ENCODE measurements around the gene EEIG1.

EEIG1 gene

GRCh38 chr9:127974769-127975261, 6.0 kb downstream of the EEIG1 start:
- no peak for DNase-seq (ENCODE audit: low read depth)

GRCh38 chr9:127974001-127974768, 6.6 kb downstream of the EEIG1 start:
- DNase-seq (ENCODE audit: low read depth): no peak

GRCh38 chr9:127973169-127974000, 7.4 kb downstream of the EEIG1 start:
- no peak for DNase-seq (ENCODE audit: low read depth)

- no peak for DNase-seq (ENCODE audit: low read depth)
These were observed 8.4 kb downstream of the EEIG1 start for GRCh38 chr9:127972236-127972871.

GRCh38 chr9:127971357-127972235, 9.2 kb downstream of the EEIG1 start:
- DNase-seq (ENCODE audit: low read depth): no peak

- no peak for DNase-seq (ENCODE audit: low read depth)
These were observed 10.1 kb downstream of the EEIG1 start for GRCh38 chr9:127970401-127971313.

GRCh38 chr9:127968700-127969383, 11.9 kb downstream of the EEIG1 start:
- peak; percentile 87 for DNase-seq (ENCODE audit: low read depth)

- no peak for DNase-seq (ENCODE audit: low read depth)
These were observed 12.7 kb downstream of the EEIG1 start for GRCh38 chr9:127968042-127968441.

- DNase-seq (ENCODE audit: low read depth): no peak
These were observed 13.5 kb downstream of the EEIG1 start for GRCh38 chr9:127967151-127967809.

GRCh38 chr9:127966416-127967150, 14.2 kb downstream of the EEIG1 start:
- DNase-seq (ENCODE audit: low read depth): no peak

GRCh38 chr9:127965953-127966352, 14.8 kb downstream of the EEIG1 start:
- no peak for DNase-seq (ENCODE audit: low read depth)

GRCh38 chr9:127963359-127964064, 17.3 kb downstream of the EEIG1 start:
- no peak for DNase-seq (ENCODE audit: low read depth)

GRCh38 chr9:127963041-127963358, 17.8 kb downstream of the EEIG1 start:
- DNase-seq (ENCODE audit: low read depth): no peak

- no peak for DNase-seq (ENCODE audit: low read depth)
These were observed 18.5 kb downstream of the EEIG1 start for GRCh38 chr9:127962278-127962677.

- no peak for DNase-seq (ENCODE audit: low read depth)
These were observed 19.1 kb downstream of the EEIG1 start for GRCh38 chr9:127961613-127962155.

- DNase-seq (ENCODE audit: low read depth): no peak
These were observed 19.7 kb downstream of the EEIG1 start for GRCh38 chr9:127961155-127961490.

- no peak for DNase-seq (ENCODE audit: low read depth)
These were observed 20.2 kb downstream of the EEIG1 start for GRCh38 chr9:127960410-127961154.

Data from GM04503 (cell line).